Measurements from ENCODE around the gene PTDSS2.

Gene PTDSS2

GRCh38 chr11:496834-497564, 46.9 kb downstream of the PTDSS2 start:
- no peak for DNase-seq (ENCODE audit: low spot score)
- TF ChIP-seq, protein P1, sequence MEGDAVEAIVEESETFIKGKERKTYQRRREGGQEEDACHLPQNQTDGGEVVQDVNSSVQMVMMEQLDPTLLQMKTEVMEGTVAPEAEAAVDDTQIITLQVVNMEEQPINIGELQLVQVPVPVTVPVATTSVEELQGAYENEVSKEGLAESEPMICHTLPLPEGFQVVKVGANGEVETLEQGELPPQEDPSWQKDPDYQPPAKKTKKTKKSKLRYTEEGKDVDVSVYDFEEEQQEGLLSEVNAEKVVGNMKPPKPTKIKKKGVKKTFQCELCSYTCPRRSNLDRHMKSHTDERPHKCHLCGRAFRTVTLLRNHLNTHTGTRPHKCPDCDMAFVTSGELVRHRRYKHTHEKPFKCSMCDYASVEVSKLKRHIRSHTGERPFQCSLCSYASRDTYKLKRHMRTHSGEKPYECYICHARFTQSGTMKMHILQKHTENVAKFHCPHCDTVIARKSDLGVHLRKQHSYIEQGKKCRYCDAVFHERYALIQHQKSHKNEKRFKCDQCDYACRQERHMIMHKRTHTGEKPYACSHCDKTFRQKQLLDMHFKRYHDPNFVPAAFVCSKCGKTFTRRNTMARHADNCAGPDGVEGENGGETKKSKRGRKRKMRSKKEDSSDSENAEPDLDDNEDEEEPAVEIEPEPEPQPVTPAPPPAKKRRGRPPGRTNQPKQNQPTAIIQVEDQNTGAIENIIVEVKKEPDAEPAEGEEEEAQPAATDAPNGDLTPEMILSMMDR (IDR thresholded peaks at IDR 0.05; ENCODE audit: extremely low read depth, insufficient read depth, missing control alignments), result no peak
- in situ Hi-C loops (cut with MboI; ENCODE audit: low pct_unique_long_range_greater_than_20kb, low sequenced_read_pairs, unreplicated experiment), result no loop called here

DNA sequence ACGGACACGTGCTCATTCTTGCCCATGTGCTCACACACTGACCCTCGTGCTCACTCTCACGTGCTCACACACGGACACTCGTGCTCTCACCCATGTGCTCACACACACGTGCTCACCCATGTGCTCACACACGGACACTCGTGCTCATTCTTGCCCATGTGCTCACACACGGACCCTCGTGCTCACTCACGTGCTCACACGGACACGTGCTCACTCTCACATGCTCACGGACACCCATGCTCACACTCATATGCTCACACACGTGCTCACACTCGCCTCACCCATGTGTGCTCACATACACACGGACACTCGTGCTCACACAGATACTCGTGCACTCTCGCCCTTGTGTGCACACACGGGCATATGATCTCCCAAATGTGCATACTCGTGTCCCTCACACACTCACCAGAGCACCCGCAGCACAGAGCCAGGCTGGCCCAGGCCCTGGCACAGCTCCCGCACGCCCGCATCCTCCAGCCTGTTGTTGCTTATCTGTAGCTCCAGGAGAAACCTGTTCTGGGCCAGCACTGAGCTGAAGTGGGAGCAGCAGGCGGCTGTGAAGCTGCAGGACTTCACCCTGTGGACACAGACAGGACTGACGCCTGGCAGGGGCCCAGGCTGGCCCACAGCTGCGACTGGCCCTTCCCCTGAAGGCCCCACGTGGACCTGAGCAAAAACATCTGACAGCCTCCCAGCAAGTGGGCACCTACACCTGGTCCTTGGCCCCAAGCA, 47.7 kb downstream of the PTDSS2 start:
- no peak for DNase-seq (ENCODE audit: low spot score)
- TF ChIP-seq, protein P1 (IDR thresholded peaks at IDR 0.05; ENCODE audit: extremely low read depth, insufficient read depth, missing control alignments), result no peak
- in situ Hi-C loops (cut with MboI; ENCODE audit: low pct_unique_long_range_greater_than_20kb, low sequenced_read_pairs, unreplicated experiment), result no loop called here

DNA sequence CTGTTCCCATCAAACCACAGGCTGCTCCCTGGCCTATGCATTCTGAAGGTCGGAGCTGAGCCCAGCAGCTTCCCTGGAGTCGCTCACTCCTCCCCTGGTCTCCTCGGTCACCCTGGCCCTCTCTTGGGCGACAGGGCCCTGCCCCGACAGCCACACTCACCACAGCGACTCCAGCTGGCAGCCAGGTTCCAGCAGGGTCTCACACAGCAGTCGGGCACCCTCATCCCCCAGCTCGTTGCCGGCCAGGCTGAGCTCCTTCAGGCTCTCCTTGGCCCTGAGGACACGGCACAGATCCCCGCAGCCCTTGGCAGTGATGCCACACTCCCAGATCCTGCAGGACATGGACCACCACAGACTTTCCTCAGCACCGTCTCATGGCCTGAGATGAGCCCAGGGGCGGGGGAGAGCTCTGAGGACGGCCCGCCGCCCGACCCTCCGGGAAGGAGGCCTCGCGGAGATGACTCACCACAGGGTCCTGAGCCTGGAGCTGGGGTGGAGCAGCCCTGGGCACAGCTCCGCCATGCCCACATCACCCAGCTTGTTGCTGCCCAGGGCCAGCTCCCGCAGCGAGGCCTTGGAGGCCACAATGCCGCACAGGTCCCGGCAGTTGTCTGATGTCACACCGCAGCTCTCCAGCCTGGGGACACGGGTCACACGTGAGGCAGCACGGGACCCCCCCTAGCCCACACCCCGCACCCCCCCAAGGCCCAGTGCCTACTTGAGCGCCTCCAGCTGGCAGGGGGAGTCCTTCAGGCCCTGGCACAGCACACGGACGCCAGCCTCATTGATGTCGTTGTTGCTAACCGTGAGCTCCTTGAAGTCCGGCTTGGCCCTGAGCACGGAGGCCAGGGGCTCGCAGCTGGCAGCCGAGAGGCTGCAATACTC, 48.5 kb downstream of the PTDSS2 start:
- DNase-seq (ENCODE audit: low spot score), result no peak
- TF ChIP-seq, protein P1 (IDR thresholded peaks at IDR 0.05; ENCODE audit: extremely low read depth, insufficient read depth, missing control alignments), result no peak
- in situ Hi-C loops (cut with MboI; ENCODE audit: low pct_unique_long_range_greater_than_20kb, low sequenced_read_pairs, unreplicated experiment), result no loop called here

- no peak for DNase-seq (ENCODE audit: low spot score)
These were observed 49.4 kb downstream of the PTDSS2 start for GRCh38 chr11:499201-500076.

GRCh38 chr11:501001-501682, 51.1 kb downstream of the PTDSS2 start:
- TF ChIP-seq, protein P1 (IDR thresholded peaks at IDR 0.05; ENCODE audit: extremely low read depth, insufficient read depth, missing control alignments), result no peak
- DNase-seq (ENCODE audit: low spot score), result no peak
- in situ Hi-C loops (cut with MboI; ENCODE audit: low pct_unique_long_range_greater_than_20kb, low sequenced_read_pairs, unreplicated experiment), result no loop called here

More at GRCh38 chr11:499201-500076, 49.4 kb downstream of the PTDSS2 start:
- TF ChIP-seq, protein P1 (IDR thresholded peaks at IDR 0.05; ENCODE audit: extremely low read depth, insufficient read depth, missing control alignments), result no peak
- in situ Hi-C loops (cut with MboI; ENCODE audit: low pct_unique_long_range_greater_than_20kb, low sequenced_read_pairs, unreplicated experiment), result no loop called here

Data from GM13977 (cell line).